ENCODE data around the gene SOCS3.

Gene SOCS3

DNA sequence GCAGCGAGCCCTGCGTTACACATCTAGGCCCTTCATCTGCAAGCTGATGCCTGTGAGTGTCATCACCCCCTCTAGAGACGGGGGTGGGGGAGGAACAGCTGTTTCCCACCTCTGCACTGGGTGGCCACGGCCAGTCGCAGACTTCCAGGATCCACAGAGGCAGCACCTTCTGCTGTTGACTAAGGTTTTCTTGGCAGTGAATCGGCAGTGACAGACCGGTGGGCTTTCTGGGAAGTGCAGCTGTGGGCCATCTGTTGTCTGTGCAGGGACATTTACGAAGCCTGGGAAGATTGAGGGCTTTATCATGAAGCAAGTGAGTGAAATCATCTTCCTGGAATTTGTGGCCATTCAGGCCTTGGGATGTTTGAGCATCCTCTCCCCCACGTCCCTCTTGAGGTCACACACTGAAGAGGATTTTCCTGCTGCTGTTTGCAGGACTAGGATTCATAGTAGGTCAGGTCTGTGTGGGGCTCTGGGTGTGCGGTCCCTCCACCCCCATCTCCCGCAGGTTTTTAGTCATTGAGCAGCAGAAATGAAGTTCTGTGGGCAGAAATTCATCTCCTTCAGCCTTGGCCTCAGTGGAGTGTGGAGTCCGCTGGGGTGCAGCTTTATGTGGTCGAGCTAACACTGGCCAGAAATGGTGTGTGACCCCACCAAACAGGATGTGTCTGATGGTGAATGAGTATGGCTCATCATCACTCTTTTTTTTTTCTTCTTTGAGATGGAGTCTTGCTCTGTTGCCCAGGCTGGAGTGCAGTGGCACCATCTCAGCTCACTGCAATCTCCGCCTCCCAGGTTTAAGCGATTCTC, 30.6 kb upstream of the SOCS3 start:
- DNase-seq (ENCODE audit: low read depth) = peak; percentile 94

DNA sequence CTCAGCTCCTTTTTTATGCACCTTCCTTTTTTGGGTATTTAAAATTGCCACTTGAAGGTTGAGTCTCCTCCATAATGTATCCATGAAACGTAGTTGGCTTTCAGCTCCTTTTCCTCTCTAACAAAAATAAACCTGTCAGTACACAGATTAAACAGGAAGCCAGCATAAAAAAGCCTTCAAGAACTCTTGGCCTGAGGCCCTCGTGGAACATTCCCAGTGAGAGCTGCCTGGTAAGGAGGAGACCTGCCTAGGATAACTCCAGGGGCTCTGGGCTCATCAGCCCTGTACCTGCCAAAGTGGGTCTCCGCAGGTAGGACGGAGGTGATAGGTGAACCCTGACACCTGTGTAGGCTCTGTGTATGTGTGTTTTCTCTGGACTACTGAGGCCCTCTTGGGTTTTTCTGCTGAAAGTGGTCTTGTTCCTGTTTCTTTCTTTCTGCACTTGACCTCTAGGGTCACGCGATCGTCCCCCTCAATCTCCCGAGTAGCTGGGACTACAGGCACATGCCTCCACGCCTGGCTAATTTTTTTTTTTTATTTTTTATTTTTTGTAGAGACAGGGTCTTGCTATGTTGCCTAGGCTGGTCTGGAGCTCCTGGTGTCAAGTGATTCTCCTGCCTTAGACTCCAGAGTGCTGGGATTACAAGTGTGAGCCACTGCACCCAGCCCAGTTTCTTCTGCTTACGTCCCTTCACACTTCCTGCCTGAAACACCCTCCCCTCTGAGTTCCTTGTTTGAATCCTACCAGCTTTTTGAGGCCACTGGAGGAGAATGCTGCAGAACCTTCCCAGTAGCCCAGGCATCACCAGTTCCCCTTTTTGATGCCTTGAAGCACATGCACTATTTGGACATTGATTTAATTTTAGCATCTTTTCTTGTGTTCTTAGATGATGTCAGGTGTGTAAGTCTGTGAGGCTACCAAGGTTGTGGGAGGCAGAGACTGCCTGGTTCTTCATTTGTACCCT, 28.4 kb upstream of the SOCS3 start:
- DNase-seq (ENCODE audit: low read depth) = no peak

DNA sequence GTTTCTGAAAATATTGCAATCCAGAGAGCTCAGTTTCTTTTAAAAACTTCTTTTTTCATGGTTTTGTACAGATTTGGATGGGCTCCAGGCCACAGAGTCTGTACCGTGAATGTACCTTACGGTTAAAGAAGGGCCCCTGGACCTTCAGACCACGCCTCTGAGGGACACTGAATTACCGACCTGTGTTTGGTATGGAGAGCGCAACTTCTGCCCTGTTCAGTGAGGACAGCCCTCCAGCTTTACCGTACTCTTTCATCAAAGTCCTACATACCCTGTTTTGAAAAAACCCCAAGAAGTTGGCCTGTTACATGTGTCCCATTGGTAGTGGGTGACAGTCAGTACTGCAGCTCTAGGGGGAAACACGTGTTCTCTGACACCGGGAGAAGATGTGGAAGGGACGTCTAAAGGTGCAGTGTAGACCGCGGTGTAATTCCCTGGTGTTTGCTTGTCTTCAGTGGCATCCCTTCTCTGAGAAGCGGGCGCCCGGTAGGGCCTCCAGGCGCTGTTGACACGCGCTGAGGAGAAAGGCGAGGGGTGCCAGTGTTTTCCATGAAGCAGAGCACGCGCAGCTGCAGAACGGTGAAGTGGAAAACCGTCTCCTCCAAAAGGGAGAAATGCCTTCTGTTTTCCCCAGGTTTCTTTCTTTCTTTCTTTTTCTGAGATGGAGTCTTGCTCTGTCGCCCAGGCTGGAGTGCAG, 24.8 kb upstream of the SOCS3 start:
- DNase-seq (ENCODE audit: low read depth) = no peak

DNA sequence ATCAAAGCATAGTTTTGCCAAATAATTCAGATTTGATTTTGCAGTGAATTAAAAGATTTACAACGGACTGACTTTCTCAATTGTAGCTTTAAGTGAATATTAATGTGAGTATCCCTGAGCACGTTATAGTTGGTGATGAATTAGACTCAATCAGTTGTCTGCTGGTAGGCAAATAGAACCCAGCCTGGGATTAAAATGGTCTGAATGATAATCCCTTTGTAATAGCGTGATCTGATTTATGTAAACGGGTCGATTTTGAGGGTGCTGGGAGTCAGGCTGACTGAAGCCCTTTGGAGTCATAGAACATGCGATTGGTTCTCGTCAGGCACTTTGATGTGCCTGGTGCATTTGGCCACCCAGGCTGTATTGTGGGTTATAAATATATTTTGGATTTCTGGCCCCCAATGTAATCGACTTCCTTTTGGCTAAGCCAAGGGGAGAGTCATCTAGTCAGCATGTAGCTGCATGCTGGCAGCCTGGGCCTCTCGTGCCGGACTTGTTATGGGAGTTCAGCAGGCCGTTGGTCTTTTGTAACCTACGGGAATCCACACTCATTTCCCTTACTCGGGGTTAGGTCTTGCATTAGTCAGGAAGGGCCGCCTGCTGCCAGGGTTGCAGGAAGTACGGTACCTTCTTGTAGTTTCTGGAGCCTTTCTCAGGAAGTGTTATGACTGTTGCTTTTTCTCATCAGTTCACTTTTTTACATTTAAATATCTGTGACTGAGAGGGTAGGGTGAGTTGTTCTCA, 24.0 kb upstream of the SOCS3 start:
- peak; percentile 97 for DNase-seq (ENCODE audit: low read depth)

DNA sequence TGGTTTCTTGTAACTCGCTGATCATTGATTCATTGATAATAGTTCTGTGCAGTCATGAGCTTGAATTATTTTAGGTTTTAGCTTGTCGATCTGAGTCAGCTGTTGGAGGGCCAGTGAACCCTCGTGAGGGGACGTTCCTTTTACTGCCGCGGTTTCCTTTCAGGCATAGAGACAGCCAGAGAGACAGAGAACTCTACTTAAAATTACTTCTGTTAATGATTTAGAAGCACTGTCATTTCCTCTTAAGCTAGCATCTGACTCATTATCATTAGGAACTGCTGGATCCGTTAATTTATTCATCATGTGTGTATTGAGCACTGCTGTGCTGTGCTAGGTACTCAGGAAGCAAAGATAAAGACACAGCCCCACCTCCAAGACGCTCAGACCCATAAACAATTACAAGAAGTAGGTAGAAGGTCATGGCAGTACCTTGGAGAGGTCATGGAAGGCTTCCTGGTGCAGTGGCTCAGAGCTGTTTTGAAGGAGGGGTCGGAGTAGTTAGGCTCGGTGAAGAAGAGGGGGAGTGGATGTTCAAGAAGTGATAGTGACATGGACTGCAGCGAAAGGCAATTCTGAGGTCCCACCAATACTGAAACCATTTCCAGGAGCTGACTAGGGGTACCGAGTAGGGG, 21.8 kb upstream of the SOCS3 start:
- DNase-seq (ENCODE audit: low read depth) = no peak

DNA sequence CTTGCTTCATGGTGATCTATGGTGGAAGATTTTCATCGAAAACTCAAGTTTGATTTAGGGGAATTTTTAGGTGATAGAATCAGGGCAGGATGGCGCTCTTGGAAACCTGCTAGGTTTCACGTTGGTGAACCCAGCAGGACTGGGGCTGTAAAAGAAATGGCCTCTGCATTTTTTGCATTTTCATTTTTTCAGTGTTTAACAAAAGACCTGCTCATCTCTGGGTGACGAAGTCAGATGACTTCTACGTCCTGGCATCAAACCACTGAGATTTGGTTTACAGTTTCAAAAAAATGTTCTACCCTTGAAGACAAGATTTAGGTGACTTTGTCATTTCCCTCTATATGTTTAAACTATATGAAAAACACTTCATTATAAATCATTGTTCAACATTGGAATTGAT, 20.5 kb upstream of the SOCS3 start:
- no peak for DNase-seq (ENCODE audit: low read depth)

DNA sequence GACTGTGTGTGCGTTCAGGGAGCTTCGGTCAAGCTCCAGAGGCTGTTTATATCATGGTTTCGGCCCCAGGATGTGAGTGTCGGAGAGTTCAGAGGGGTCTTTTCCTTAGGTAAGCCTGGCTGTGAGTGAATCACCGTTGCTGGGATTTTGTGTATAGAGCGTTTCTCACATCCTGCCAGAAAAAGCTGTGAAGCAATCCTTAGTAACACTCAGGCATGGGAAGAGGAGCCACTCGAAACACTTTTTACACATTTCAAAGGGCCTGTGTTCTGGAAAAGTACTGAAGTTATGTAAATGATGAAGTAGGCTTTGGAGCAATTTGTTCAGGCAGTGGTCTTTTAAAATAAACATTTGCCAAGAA, 19.2 kb upstream of the SOCS3 start:
- DNase-seq (ENCODE audit: low read depth) = no peak

DNA sequence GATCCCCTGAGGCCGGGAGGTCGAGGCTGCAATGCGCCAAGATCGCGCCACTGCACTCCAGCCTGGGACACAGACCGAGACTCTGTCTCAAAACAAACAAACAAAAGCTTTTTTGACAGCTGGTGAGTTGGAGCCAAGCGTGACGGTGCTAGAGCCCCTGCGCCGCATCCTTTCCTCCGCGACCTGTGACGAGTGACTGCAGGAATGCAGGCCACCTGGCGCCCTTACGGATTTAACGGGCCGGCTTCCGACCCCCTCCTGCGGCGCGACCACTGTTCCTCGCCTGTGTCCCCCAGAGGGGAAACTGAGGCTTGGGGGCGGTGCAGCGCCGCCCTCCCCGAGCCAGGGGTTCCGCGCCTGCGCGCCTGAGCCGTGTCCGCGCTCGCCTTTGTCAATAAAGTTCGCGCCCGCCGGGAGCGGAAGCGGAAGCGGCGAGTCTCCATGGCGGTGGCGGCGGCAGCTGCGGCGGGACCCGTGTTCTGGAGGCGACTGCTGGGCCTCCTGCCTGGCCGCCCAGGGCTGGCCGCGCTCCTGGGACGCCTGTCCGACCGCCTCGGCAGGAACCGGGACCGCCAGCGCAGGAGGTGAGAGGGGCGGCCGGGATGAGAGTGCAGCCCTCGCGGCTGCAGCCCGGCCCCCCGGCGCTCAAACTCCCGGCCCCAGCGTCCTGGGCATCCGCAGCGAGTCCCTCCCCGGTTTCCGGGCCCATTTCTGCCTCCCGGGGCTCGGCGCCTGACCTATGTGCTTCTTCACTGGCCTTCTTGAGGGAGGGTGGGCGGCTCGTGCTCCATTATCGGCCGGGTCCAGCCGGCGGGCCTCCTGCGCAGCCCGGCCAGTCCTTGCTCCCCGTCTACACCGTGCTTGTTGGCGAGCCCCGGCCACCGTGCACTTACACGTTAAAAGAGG, 18.6 kb upstream of the SOCS3 start, which contains the start of gene PGS1:
Gene PGS1 (plus strand): TSS at position 425 of the 906 bp plus-strand sequence. CDS start 17 bp downstream, at position 442.
- DNase-seq (ENCODE audit: low read depth) = no peak

DNA sequence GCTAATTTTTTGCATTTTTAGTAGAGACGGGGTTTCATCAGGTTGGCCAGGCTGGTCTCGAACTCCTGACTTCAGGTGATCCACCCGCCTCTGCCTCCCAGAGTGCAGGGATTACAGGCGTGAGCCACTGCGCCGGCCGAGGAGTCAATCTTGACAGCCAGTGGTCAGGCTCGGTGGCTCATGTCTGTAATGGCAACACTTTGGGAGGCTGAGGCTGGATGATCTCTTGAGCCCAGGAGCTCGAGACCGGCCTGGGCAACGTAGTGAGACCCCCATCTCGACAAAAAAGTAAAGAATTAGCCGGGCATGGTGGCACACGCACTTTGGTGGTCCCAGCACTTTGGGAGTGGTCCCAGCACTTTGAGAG, 18.0 kb upstream of the SOCS3 start:
- DNase-seq (ENCODE audit: low read depth) = no peak

DNA sequence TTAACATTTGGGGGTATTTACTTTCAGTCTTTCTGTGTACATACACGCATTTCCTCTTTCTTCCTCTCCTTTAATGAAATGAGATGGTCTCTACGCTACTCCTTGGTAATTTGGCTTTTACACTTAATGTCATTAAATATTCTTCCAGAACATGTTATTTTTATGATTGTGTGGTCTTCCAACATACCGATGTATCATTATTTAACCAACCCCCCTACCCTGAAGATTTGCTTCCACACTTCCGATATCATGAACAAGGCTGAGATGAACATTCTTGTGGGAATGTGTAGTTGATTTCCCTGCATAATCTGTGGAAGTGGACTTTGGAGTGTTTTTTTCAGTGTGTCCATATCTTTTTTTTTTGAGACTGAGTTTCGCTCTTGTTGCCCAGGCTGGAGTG, 16.3 kb upstream of the SOCS3 start:
- DNase-seq (ENCODE audit: low read depth) = no peak

DNA sequence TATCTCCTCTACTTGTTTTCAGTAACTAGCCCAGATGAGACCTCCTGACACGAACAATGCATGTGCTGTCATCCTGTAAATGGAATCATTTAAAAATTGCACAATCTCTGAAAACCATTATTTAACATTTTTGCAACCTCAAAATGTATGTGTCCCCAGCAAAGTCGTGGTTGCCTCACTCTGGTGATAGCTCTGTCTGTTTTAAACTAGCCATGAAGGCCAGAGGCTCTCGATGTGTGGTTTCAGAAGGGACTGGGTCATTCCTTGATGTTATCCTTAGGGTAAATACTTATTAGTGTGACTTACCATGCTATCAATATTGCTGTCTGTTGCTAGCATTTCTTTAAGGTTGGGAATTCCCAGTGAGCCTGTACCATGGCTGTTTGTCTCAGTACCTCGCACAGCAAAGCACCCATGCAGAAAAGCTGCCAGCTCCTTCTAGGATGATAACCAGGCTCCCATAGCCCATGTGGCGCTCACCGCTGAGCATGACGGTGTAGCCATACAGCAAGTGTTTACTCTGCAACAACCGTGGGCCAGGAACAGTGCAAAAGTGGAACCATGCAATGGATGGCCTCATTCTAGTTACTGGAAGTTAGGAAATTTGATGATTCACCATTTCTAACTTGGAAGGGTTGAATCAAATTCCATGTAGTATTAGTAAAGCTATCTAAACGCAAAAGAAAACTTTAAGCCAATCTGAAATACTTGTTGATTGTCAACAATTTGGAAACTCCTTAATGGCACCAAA, 15.7 kb upstream of the SOCS3 start:
- peak; percentile 85 for DNase-seq (ENCODE audit: low read depth)

DNA sequence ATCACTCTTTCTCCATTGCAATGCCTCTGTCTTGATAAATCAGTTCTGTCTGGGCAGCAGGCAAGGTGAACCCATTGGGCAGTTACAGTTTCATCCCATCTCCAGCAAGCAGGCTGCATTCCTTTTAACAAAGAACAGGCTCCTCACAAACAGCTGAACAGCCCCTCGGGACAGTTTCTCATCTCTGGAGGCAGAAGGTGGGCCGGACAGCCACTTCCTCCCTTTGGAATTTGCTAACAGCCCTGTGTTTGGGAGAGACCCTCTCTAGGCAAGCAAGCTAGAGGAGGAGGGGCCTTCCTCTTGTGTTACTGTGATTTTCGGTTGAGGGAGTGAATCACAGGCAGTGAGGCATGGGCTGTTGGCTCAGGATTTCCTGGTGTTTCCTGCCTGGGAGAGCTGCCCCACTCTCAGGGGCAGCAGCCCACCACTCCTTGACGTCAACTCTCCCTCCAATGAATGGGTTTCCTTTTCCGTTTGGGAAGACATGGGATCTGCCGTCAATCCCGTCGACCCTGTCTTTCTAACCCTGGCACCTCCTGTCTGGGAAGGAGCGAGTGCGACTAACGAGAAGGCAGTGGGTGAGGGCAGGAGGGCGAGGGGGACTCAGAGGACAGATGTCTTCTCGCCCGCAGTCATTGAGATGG, 14.9 kb upstream of the SOCS3 start:
- DNase-seq (ENCODE audit: low read depth) = no peak

DNA sequence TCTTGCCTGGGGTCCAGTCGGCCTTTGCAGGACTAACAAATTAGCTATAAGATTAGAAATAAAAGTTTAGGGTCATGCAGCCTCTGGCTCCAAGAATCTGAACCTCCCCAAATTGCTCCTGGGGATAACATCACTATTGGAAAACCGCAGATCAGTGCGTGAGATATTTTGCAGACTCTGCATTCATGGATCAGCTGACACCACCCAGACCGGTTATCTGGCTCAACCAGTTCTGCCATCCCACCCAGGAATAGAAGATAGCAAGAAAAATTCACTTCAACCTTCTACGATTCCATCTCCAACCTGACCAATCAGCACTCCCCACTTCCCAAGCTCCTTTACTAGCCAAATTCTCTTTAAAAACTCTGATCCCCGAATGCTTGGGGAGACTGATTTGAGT, 14.3 kb upstream of the SOCS3 start:
- no peak for DNase-seq (ENCODE audit: low read depth)

DNA sequence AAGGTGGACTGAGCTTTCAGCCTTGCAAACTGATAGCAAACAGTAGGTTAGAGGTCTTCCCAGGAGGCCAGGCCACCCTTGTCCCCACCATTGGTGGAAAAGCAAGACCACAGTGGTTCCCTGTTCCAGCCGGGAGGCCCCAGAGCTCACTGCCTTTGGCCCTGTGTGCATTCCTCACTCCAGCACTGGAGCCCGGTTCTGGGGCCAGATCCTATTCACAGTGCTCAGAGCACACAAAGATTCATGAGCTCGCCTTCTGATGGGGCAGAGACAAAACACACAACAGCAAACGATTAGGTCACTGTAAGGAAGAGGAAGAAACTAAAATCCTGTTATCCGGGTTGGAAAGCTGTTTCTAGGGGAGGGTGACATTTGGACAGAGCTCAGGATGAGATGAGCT, 13.0 kb upstream of the SOCS3 start:
- no peak for DNase-seq (ENCODE audit: low read depth)

DNA sequence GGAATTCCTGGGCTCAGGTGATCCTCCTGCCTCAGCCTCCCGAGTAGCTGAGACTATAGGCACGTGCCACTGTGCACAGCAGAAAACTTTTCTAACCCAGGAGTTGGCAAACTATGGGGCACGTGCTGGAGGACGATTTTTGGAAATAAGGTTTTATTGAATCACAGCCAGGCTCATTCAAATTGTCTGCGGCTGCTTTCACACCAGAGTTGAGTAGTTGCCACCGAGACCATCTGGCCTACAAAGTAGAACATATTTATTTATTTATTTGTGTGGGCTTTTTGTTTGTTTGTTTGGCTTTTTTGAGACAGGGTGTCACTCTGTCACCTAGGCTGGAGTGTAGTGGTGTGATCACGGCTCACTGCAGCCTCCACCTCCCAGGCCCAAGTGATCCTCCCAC, 11.2 kb upstream of the SOCS3 start:
- DNase-seq (ENCODE audit: low read depth) = no peak

DNA sequence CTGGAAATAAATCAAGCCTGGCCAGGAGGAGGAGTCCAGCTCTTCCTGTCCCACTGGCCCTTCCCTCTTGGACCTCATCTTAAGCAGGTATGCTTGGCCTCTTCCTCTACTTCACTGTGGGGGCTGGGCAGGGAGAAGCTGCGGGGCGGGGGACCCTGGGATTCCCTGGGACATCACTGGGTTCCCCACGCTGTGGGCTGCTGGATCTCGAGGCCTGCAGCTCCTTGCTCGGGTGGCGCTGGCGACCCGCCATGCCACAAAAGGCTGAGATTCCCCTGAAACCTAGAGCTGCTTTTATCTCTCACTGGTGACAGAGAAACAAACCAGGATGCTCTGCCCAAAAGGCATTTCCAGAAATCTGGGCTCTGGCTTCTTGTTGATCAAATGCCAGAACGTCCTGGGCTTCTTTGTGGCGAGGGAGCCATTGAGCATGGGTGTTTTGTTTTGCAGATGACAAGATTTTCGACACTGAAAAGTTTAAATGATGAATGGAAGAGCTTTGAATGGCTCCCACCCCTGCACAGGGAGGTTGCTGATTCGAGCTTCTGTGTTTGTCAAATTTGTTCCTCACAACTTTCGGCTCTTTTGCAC, 10.0 kb upstream of the SOCS3 start:
- no peak for DNase-seq (ENCODE audit: low read depth)

DNA sequence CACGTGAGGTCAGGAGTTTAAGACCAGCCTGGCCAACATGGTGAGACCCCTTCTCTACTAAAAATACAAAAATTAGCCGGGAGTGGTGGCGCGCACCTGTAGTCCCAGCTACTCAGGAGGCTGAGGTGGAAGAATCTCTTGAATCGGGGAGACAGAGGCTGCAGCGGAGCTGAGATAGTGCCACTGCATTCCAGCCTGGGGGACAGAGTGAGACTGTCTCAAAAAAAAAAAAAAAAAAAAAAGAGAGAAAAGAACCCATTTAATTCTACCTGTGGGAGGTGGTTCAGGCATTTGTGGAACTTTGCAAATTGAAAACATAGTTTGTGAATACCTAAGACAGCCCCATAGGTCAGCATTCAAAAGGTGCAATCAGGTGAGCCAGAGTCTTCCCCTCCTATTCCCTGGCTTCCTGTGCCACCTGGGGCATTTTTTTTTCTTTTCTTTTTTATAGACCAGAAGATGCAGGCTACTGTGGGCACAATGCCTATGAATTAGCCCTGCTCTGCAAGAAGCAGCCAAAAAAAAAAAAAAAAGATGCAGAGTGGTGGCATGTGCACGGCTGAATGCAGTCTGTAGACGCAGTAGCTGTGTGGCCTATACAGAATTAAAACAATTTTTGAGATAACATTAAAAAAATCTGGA, 9.1 kb upstream of the SOCS3 start:
- no peak for DNase-seq (ENCODE audit: low read depth)

DNA sequence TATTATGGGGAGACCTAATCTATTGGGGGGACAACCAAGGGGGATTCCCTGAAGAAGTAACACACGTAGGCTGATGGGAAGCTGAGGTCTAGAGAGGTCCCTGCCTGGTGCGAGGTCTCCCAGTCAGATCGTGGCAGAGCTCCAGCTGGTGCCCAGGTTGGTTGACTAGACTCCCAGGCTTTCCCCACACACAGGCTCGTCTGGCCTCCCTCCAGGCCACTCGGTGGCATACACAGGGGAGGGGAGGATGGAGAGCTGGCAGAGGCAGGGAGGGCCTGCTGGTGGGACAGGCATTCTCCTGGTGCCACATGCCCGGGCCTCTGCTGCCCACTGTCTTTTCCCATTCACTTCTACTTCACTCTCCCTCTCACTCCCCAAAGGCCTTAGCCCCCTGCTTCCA, 8.5 kb upstream of the SOCS3 start:
- DNase-seq (ENCODE audit: low read depth) = no peak

Measured in GM04503 (cell line).